OCI-LY1 (cell line): Measurements from ENCODE around the gene EVI5L.

Experiments
- H2AFZ ChIP-seq: fragments of 200-600 bp; sonication (generic), shearing (Covaris generic); 2 replicates; pipeline ENCODE4 v1.6.0; 2014; ENCODE audit warnings: antibody characterized with exemption, mild to moderate bottlenecking, low read length
- H3F3A ChIP-seq: fragments of 200-600 bp; sonication (generic), shearing (Covaris generic); 2 replicates; pipeline ENCODE4 v1.6.0; 2014; ENCODE audit warnings: mild to moderate bottlenecking, antibody characterized with exemption, low read length, moderate library complexity; ENCODE audit not compliant: insufficient read depth
- H3K27ac ChIP-seq: fragments of 200-600 bp; sonication (generic); 2 replicates; pipeline ENCODE4 v1.5.1; 2014; ENCODE audit warnings: low read length, mixed run types, mild to moderate bottlenecking, low read depth; ENCODE audit not compliant: poor library complexity, severe bottlenecking
- H3K27me3 ChIP-seq: fragments of 200-600 bp; sonication (generic); 2 replicates; pipeline ENCODE4 v1.6.0; 2014; ENCODE audit warnings: antibody characterized with exemption, mild to moderate bottlenecking, low read length, moderate library complexity; ENCODE audit not compliant: insufficient read depth
- H3K36me3 ChIP-seq: fragments of 200-600 bp; sonication (generic); 2 replicates; pipeline ENCODE4 v1.6.1; 2014; ENCODE audit warnings: mild to moderate bottlenecking, antibody characterized with exemption, low read length, moderate library complexity, mixed read lengths; ENCODE audit not compliant: insufficient read depth
- H3K4me1 ChIP-seq: fragments of 200-600 bp; sonication (generic); 2 replicates; pipeline ENCODE4 v1.5.1; 2014; ENCODE audit warnings: mild to moderate bottlenecking, low read length, moderate library complexity; ENCODE audit not compliant: insufficient read depth, severe bottlenecking
- H3K4me2 ChIP-seq: fragments of 200-600 bp; sonication (generic), shearing (Covaris generic); 2 replicates; pipeline ENCODE4 v1.6.1; 2014; ENCODE audit warnings: low read length
- H3K4me3 ChIP-seq: fragments of 200-600 bp; sonication (generic); 2 replicates; pipeline ENCODE4 v1.5.1; 2014; ENCODE audit warnings: low read length, low read depth, mild to moderate bottlenecking, mixed read lengths; ENCODE audit not compliant: poor library complexity, severe bottlenecking
- H3K79me2 ChIP-seq: fragments of 200-600 bp; shearing (Covaris generic); 2 replicates; pipeline ENCODE4 v1.6.1; 2016; ENCODE audit warnings: mixed run types, low read length, mixed read lengths; ENCODE audit not compliant: insufficient read depth
- H3K9ac ChIP-seq: fragments of 200-600 bp; sonication (generic), shearing (Covaris generic); 2 replicates; pipeline ENCODE4 v1.6.1; 2014; ENCODE audit warnings: mild to moderate bottlenecking, low read length, mixed read lengths
- H3K9me2 ChIP-seq: fragments of 200-600 bp; sonication (generic), shearing (Covaris generic); 2 replicates; pipeline ENCODE4 v1.6.1; 2014; ENCODE audit warnings: low read depth, mild to moderate bottlenecking, low read length, mixed read lengths
- H3K9me3 ChIP-seq: fragments of 200-600 bp; shearing (Covaris generic); 2 replicates; pipeline ENCODE4 v1.6.1; 2014; ENCODE audit warnings: low read length, mixed read lengths
- H4K20me1 ChIP-seq: fragments of 200-600 bp; sonication (generic), shearing (Covaris generic); 2 replicates; pipeline ENCODE4 v1.6.0; 2016; ENCODE audit warnings: mild to moderate bottlenecking, low read length; ENCODE audit not compliant: insufficient read depth
- CTCF ChIP-seq: fragments of 200-600 bp; sonication (generic), shearing (Covaris generic); IDR thresholded peaks from 2 replicates; pipeline ENCODE4 v1.5.1; 2017; ENCODE audit warnings: mild to moderate bottlenecking, antibody characterized with exemption, low read length, moderate library complexity, mixed read lengths
- EZH2 ChIP-seq: fragments of 200-600 bp; sonication (generic), shearing (Covaris generic); IDR thresholded peaks from 2 replicates; pipeline ENCODE4 v1.8.0; 2017; ENCODE audit warnings: borderline replicate concordance, mixed run types, mild to moderate bottlenecking, antibody characterized with exemption, low read length, moderate library complexity, mixed read lengths

The EVI5L gene

GRCh38 chr19:7822910-7823515 lies 7.0 kb upstream of the EVI5L start:
- Histone ChIP-seq H3K4me2 (no peak overlapping the region), H4K20me1 (no peaks in the 10 kb centered on the region), H3K4me3 (no peak overlapping the region), H3K36me3 (no peaks in the 10 kb centered on the region), H3F3A (no peaks in the 10 kb centered on the region), H3K9me2 (no peaks in the 10 kb centered on the region), H3K79me2 (no peaks in the 10 kb centered on the region), H2AFZ (no peak overlapping the region), H3K9ac (no peak overlapping the region), H3K4me1 (no peaks in the 10 kb centered on the region), H3K9me3 (no peaks in the 10 kb centered on the region), H3K27ac (no peak overlapping the region), H3K27me3 (0 out of 2 replicates have a peak, but pooled peaks cover 7% of the 10 kb centered on the region)
- TF ChIP-seq CTCF, result no peak

GRCh38 chr19:7823686-7824301 lies 6.2 kb upstream of the EVI5L start:
- H3K9me2 ChIP-seq, result no peaks in the 10 kb centered on the region
- H3K27me3 ChIP-seq, result 0 out of 2 replicates have a peak, but pooled peaks cover 7% of the 10 kb centered on the region
- no peak overlapping the region for H2AFZ ChIP-seq
- no peak overlapping the region for H3K4me2 ChIP-seq
- H3K4me3 ChIP-seq, result no peak overlapping the region
- H3K9ac ChIP-seq, result no peak overlapping the region
- no peaks in the 10 kb centered on the region for H3K9me3 ChIP-seq
- no peaks in the 10 kb centered on the region for H3K79me2 ChIP-seq
- H3F3A ChIP-seq, result no peaks in the 10 kb centered on the region
- TF ChIP-seq CTCF (no peak), EZH2 (no peak)
- H3K4me1 ChIP-seq, result no peaks in the 10 kb centered on the region
- H4K20me1 ChIP-seq, result no peaks in the 10 kb centered on the region
- no peaks in the 10 kb centered on the region for H3K36me3 ChIP-seq
- no peak overlapping the region for H3K27ac ChIP-seq

- Histone ChIP-seq H3K9me3 (no peaks in the 10 kb centered on the region), H4K20me1 (no peaks in the 10 kb centered on the region), H3K9ac (no peak overlapping the region), H3K79me2 (no peaks in the 10 kb centered on the region), H3K27ac (no peak overlapping the region), H3K27me3 (no peaks in the 10 kb centered on the region), H3F3A (no peaks in the 10 kb centered on the region), H3K4me3 (peak overlapping the region; percentile 69), H3K4me2 (peak overlapping the region; percentile 55), H2AFZ (no peak overlapping the region; the same call in 1 of the 2 replicates), H3K36me3 (no peaks in the 10 kb centered on the region), H3K4me1 (peaks cover 14% of the 10 kb centered on the region), H3K9me2 (no peaks in the 10 kb centered on the region)
- TF ChIP-seq CTCF (no peak), EZH2 (no peak)
These were observed 875 bp upstream of the EVI5L start for GRCh38 chr19:7829166-7829520.
